Caco-2 (cell line): ENCODE results near the gene ELMO1. TPM values are rescaled to one million over a fixed set of nuclear protein-coding genes. Genes with fewer than 3 reads are reported as not detected.

Experiments used
- BruUV-seq: library from RNA; stranded (reverse); fragments of 400-500 nt; replicated peaks from 2 replicates; lab custom pipeline; 2021; lab: Mats Ljungman, UMichigan
- CTCF ChIA-PET: fragments of 300-600 bp; sonication (Branson Sonifier 250); formaldehyde crosslinking; loops from one replicate; lab custom pipeline; 2022; ENCODE audit warnings: antibody characterized with exemption; lab: Charles Lee
- POLR2A ChIA-PET: fragments of 300-600 bp; sonication (Branson Sonifier 250); formaldehyde crosslinking; loops from one replicate; lab custom pipeline; 2022; ENCODE audit warnings: antibody characterized with exemption; lab: Charles Lee
- DNase-seq, 2 experiments: peaks; one replicate each; pipeline versions ENCODE4 v3.0.0 to v3.0.0-alpha.2; 2020 to 2022
- H3K27me3 ChIP-seq: replicated peaks from 2 replicates; pipeline ENCODE4 v1.6.0; 2011; ENCODE audit warnings: low read length; ENCODE audit not compliant: control insufficient read depth, insufficient read depth
- H3K36me3 ChIP-seq: 2 replicates; pipeline ENCODE4 v1.5.1; 2011; ENCODE audit warnings: low read length; ENCODE audit not compliant: control insufficient read depth, insufficient read depth
- H3K4me1 ChIP-seq: fragments of 250-450 bp; sonication (Bioruptor Pico); 2 replicates; pipeline ENCODE4 v1.5.1; 2020; ENCODE audit warnings: mild to moderate bottlenecking
- H3K4me3 ChIP-seq: 2 replicates; pipeline ENCODE4 v1.5.1; 2011; ENCODE audit warnings: low read depth, mild to moderate bottlenecking, control low read depth, low read length
- H3K9me3 ChIP-seq: fragments of 250-450 bp; sonication (Bioruptor Pico); 2 replicates; pipeline ENCODE4 v1.5.1; 2020; ENCODE audit warnings: mild to moderate bottlenecking, moderate library complexity
- H3K27ac Mint-ChIP-seq: one replicate; pipeline ENCODE4 v1.8.0; 2022; ENCODE audit warnings: mixed read lengths; ENCODE audit not compliant: unreplicated experiment
- H3K27me3 Mint-ChIP-seq: one replicate; pipeline ENCODE4 v1.8.0; 2022; ENCODE audit warnings: mixed read lengths; ENCODE audit not compliant: insufficient read depth, unreplicated experiment
- H3K36me3 Mint-ChIP-seq: one replicate; pipeline ENCODE4 v1.8.0; 2022; ENCODE audit warnings: mild to moderate bottlenecking, mixed read lengths; ENCODE audit not compliant: insufficient read depth, unreplicated experiment
- H3K4me1 Mint-ChIP-seq: one replicate; pipeline ENCODE4 v1.8.0; 2022; ENCODE audit warnings: low read depth, mixed read lengths; ENCODE audit not compliant: unreplicated experiment
- H3K4me3 Mint-ChIP-seq: one replicate; pipeline ENCODE4 v1.8.0; 2022; ENCODE audit warnings: mild to moderate bottlenecking, moderate library complexity, mixed read lengths; ENCODE audit not compliant: unreplicated experiment
- H3K9me3 Mint-ChIP-seq: one replicate; pipeline ENCODE4 v1.8.0; 2022; ENCODE audit warnings: mixed read lengths; ENCODE audit not compliant: unreplicated experiment
- intact Hi-C: fragments of 100-400 bp; cut with micrococcal nuclease; formaldehyde crosslinking; loops from one replicate; pipeline ENCODE4 v1.10.0; 2022; ENCODE audit not compliant: unreplicated experiment
- total RNA-seq: library from RNA; stranded (reverse); gene quantifications from 2 replicates; pipeline ENCODE4 v1.2.3, GENCODE V29; 2022
- TF ChIP-seq, protein P1 (sequence below), 2 experiments: fragments of 200-600 bp in 1 of 2; IDR thresholded peaks; 1 replicate in 1 of 2; 2 replicates in 1 of 2; pipeline versions ENCODE4 v1.5.1 to v1.8.0; 2011 to 2022; ENCODE audit warnings: antibody characterized with exemption in 1 of 2, control low read depth in 1 of 2, inconsistent platforms in 1 of 2, low read depth in 1 of 2, low read length in 1 of 2, mild to moderate bottlenecking in 1 of 2, moderate library complexity in 1 of 2; ENCODE audit not compliant: insufficient read depth in 1 of 2, severe bottlenecking in 1 of 2, unreplicated experiment in 1 of 2

ELMO1 gene
- total RNA-seq, 1 experiment from 2014 or later, result 0.14 TPM

DNA sequence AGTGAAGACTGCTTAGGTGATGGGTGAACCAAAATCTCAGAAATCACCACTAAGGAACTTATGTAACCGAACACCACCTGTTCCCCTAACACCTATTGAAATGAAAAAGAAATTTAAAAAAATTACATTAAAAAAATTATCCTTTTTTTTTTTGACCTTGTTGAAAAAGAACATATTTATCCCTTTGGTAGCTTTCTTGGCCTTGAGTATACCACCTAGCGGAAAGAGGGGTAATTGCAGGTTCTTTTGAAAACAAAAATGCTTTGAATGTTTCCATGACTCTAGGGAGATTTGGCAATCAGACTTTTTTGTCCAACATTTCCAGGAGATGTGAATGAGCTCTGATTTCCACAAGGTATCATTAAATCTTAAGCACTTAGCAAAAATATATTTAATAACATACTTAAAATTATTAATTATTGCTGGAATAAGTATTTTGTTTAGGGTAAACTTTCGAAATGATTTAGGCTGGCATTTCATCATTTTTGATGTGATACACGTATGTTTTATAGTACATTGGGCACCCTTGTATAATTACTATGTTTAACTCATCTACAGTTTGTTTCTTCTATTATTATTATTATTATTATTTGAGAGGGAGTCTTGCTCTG, 47.0 kb upstream of the ELMO1 start:
- H3K4me3 Mint-ChIP-seq, result no peak overlapping the region
- H3K36me3 Mint-ChIP-seq, result no peaks in the 10 kb centered on the region
- H3K4me1 Mint-ChIP-seq, result no peaks in the 10 kb centered on the region
- H3K4me1 ChIP-seq, result no peaks in the 10 kb centered on the region
- no peaks in the 10 kb centered on the region for H3K36me3 ChIP-seq
- H3K4me3 ChIP-seq, result no peak overlapping the region
- CTCF ChIA-PET, result interaction anchor here (0.7 to 1.1 kb wide), 3 partner anchors 13 to 210 kb away, joined by 3 to 4 read pairs (median 4); no protein-coding TSS in a partner anchor
- intact Hi-C loops, result loop anchor here (1.0 kb wide), 3 partner anchors 211 to 287 kb away; no protein-coding TSS in a partner anchor
- BruUV-seq, result no TSS peak
- H3K27ac Mint-ChIP-seq, result no peak overlapping the region
- no peaks in the 10 kb centered on the region for H3K9me3 ChIP-seq
- H3K9me3 Mint-ChIP-seq, result no peaks in the 10 kb centered on the region
- TF ChIP-seq, protein P1, sequence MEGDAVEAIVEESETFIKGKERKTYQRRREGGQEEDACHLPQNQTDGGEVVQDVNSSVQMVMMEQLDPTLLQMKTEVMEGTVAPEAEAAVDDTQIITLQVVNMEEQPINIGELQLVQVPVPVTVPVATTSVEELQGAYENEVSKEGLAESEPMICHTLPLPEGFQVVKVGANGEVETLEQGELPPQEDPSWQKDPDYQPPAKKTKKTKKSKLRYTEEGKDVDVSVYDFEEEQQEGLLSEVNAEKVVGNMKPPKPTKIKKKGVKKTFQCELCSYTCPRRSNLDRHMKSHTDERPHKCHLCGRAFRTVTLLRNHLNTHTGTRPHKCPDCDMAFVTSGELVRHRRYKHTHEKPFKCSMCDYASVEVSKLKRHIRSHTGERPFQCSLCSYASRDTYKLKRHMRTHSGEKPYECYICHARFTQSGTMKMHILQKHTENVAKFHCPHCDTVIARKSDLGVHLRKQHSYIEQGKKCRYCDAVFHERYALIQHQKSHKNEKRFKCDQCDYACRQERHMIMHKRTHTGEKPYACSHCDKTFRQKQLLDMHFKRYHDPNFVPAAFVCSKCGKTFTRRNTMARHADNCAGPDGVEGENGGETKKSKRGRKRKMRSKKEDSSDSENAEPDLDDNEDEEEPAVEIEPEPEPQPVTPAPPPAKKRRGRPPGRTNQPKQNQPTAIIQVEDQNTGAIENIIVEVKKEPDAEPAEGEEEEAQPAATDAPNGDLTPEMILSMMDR (IDR thresholded peaks at IDR 0.05; ENCODE audit: insufficient read depth in 1 of 2, low read depth in 1 of 2, low read length in 1 of 2, severe bottlenecking in 1 of 2, unreplicated experiment in 1 of 2), result peak in 1 of 2 experiments; percentile 69
- peaks cover 3% of the 10 kb centered on the region for H3K27me3 Mint-ChIP-seq
- POLR2A ChIA-PET, result interaction anchor here (0.7 kb wide), 1 partner anchor 29 kb away, joined by 4 read pairs; no protein-coding TSS in a partner anchor
- no peaks in the 10 kb centered on the region for H3K27me3 ChIP-seq
- peak in 1 of 2 experiments; percentile 13 for DNase-seq

DNA sequence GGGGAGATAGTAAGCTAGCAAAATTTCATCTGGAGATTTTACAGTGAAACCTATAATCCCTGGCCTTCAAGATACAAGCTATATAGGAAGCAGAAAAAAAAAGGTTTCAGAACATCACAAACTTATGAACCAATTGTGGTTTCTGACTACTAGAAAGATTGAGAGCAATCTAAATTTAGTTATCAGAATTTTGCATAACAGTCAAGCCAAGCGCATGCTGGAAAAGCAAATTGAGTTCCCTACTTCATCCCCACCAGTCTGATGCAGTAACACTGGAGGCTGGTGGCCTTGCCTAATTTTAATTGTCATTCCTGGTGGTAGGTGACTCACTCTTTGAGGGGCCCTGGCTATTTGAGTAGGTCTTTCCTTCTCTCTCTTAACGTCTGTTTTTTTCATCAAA, 46.3 kb upstream of the ELMO1 start:
- CTCF ChIA-PET, result interaction anchor here (0.8 to 1.1 kb wide), 2 partner anchors 13 to 22 kb away, joined by 4 read pairs; no protein-coding TSS in a partner anchor
- Mint-ChIP-seq H3K4me3 (no peak overlapping the region), H3K27me3 (peaks cover 3% of the 10 kb centered on the region), H3K4me1 (no peaks in the 10 kb centered on the region), H3K27ac (no peak overlapping the region), H3K36me3 (no peaks in the 10 kb centered on the region), H3K9me3 (no peaks in the 10 kb centered on the region)
- DNase-seq, result no peak
- POLR2A ChIA-PET, result no interaction called here
- intact Hi-C loops, result loop anchor here (1.0 kb wide), 3 partner anchors 211 to 287 kb away; no protein-coding TSS in a partner anchor
- Histone ChIP-seq H3K4me1 (no peaks in the 10 kb centered on the region), H3K36me3 (no peaks in the 10 kb centered on the region), H3K4me3 (no peak overlapping the region), H3K9me3 (no peaks in the 10 kb centered on the region), H3K27me3 (no peaks in the 10 kb centered on the region)
- no TSS peak for BruUV-seq
- TF ChIP-seq, protein P1 (IDR thresholded peaks at IDR 0.05; ENCODE audit: insufficient read depth in 1 of 2, low read depth in 1 of 2, low read length in 1 of 2, severe bottlenecking in 1 of 2, unreplicated experiment in 1 of 2), result no peak

DNA sequence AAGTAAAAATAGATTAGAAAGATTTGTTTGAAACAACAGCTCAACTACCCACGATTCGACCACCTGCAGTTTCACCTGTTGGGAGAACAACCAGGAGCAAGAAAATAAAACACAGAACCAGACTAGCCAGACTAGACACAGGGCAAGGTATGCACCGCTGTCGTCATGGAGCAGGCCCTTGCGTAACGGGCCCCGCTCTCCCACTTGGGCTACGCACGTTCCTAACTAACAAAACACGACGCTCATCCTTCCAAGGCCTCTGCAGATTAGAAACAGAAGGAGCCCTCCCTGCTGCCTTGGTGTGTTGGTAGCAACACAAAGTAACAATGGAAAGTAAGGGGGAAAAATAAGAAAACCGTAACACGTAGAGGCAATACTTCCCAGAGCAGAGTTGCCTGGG, 45.1 kb upstream of the ELMO1 start:
- no peak for DNase-seq
- POLR2A ChIA-PET, result no interaction called here
- Mint-ChIP-seq H3K36me3 (no peaks in the 10 kb centered on the region), H3K9me3 (no peaks in the 10 kb centered on the region), H3K4me3 (no peak overlapping the region), H3K4me1 (no peaks in the 10 kb centered on the region), H3K27ac (no peak overlapping the region), H3K27me3 (peaks cover 3% of the 10 kb centered on the region)
- Histone ChIP-seq H3K27me3 (no peaks in the 10 kb centered on the region), H3K4me1 (no peaks in the 10 kb centered on the region), H3K9me3 (no peaks in the 10 kb centered on the region), H3K36me3 (no peaks in the 10 kb centered on the region), H3K4me3 (no peak overlapping the region)
- intact Hi-C loops, result no loop called here
- CTCF ChIA-PET, result no interaction called here
- TF ChIP-seq, protein P1 (IDR thresholded peaks at IDR 0.05; ENCODE audit: insufficient read depth in 1 of 2, low read depth in 1 of 2, low read length in 1 of 2, severe bottlenecking in 1 of 2, unreplicated experiment in 1 of 2), result no peak
- no TSS peak for BruUV-seq
